Germinal center (tissue), 1 donor: Measurements from ENCODE around the gene CHRNB2.

Experiments
- DNase-seq: peaks from one replicate; pipeline ENCODE4 v3.0.0; 2012; ENCODE audit warnings: mixed read lengths, low spot score

Gene CHRNB2

DNA sequence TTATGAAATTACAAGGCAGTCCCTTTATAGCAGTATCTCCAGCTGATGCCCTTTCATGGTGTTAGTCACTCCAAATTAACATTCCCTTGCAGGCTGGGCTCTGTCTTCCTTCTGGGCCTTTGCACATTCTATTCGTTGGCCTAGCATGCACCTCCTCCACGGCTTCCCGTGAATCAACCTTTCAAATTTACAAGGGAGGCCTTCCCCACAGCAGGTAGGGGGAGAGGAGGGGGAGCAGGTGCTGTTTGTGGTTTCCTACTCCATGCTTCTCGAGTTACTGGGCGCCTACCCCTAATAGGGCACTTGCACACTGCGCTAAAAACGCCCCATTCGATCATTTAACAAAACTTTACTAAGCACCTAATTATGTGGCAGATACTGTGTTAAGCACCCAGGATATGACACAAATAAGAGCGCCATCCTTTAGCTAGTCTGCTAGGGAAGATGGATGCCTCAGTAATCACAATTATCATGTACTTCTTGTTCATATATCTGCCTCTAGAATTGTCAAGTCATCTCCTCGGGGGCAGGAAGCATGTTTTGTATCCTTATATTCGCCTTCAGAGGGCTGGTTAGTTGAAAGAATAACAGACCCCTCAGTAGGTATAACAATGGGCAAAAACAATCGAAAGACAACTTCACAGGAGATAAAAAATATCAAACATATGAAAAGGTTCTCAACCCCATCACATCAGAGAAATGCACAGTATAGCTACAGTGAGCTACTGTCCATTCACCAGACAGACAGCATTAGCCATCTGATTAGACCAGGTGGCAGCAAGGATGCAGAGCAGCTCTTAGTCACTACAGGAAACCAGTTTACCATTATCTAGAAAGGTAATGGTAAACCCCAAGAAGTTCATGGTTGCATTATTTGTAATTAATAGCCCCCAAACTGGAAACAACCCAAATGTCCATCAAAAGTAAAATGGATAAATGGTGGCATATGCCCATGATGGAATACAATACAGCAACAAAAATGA lies 42.1 kb downstream of the CHRNB2 start:
- DNase-seq = no peak

DNA sequence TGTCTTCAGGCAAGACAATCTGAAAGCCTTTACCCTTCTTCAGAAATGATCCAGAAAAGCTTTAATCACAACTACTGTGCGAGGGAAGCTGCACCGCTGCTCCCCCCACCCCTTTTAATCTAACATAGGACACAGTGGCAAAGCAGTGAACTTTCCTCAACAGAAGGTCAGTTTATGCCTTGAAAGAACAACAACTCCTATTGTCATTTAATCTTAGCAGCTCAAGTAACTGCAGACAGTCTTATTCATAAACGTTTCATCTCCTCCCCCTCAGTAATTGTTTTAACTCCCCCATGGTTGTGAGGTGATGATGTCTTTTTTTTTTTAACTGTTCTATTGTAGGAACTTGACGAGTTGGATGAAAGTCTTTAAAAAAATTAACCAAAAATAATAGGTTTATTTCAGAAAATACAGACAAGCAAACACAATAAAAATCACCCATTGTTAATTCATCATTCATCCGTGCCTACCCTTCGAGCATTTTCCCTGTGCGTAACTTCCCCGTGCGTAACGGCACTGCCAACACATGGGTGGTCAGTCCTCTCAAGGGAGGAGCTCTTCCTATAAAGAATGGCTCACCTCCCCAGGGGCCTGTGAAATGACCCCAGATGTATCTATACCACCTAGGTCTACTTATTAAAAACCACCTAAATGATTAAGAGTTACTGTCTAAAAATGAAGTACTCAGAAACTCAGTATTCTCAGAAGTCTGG lies 43.7 kb downstream of the CHRNB2 start:
- DNase-seq = no peak

DNA sequence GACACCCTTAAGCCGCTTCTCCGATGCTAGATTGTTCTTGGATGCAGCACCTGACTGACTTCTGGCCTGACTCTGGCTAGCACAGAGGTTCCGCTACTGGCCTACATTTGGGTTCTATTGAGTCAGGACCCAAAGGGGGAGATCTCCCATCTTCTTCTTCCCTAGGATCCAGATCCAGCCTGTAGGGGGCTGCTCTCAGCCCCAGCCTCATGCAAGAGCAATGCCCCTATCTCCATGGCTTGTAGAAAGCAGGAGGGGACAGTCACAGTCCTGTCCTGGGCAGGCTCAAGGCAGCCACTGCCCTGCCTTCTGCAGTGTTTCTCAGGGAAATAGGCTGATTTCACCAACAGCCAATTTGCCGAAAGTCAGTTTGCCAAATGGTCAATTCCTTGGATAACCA lies 46.7 kb downstream of the CHRNB2 start:
- no peak for DNase-seq

DNA sequence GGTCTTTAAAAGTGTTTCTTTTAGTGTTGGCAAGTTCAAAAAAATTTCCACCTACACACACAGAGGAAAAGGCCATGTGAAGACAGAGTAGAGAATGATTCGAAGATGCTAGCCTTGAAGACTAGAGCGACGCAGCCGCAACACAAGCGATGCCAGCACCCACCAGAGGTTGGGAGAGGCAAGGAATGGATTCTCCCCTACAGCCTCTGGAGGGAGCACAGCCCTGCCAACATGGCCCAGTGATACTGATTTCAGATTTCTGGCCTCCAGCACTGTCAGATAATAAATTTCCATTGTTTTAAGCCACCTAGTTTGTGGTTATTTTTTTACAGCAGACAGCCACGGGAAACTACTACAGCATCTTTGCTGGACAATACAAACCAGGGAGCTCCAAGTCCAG lies 47.3 kb downstream of the CHRNB2 start:
- no peak for DNase-seq

DNA sequence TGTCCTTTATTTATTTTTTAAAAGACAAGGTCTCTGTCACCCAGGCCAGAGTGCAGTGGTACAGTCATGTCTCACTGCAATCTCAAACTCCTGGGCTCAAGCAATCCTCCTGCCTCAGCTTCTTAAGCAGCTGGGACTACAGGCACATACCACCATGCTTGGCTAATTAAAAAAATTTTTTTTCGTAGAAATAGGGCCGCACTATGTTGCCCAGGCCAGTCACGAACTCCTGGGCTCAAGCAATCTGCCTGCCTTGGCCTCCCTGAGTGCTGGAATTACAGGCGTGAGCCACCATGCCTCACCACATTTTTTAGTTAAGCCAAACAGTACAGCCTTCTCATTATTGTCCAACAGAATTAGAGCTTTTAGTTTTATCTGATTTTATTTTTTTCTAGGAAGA lies 47.8 kb downstream of the CHRNB2 start:
- DNase-seq = no peak

DNA sequence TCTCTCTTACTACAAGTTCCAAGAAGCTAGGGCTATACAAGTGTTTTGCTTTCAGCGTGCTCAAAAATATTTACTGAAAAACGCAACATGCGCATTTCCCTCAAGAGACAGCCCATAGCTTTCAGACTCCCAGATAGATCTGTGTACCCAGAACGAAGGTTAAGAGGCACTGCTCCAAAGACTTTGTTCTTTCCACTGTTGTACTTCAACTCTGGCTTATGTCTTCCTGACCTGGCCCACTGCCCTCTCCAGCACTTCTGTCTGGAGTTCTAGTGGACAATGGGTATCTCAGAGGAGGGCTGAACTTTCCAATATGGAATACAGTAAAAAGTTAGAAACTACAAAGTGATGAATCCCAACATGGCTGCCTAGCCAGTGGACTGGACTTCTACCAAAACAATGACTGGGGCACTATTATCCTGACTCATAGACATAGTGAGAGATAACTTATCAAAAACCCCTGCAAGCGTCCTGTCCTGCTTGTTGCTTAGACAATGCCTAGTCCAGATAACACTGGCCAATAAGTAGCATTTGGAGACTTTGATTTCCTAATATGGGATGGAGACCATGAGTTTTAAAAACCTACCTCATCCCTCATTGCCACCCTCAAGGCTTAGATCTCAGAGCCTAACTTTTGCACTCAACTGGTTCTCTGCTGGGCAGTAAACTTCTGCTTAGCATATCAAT lies 49.2 kb downstream of the CHRNB2 start:
- no peak for DNase-seq

DNA sequence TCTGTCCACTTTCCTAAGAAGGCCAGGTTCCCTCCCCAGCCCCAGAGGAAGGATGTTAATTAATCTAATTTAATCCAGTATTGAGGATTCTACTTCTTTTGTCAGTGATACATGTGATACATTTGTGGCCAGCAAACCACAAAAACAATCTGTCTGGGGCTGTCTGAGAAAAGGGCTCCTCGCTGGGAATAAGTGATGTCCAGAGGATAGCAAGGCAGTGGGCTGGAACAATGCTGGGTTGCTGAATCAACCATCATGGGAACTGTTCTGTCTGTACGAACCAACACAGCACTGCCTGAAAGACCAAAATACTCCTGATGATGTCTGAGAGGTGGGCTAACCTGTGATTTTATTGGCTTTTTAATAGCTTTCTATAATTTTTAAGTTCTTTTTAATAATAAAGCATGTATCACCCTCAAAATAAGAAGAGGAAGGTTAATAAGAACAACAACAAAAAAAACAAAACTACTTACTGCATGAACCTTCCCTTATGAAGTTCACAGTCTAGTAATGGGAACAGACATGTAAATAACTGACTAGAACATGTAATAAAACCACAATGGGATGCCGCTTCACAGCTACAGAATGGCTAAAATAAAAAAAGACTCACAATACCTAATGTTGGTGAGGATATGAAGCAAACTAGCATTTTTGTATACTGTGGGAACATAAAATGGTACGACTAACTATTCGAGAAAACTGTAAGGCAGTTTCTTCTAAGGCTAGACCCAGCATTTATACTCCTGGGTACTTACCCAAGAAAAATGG lies 51.8 kb downstream of the CHRNB2 start:
- no peak for DNase-seq

DNA sequence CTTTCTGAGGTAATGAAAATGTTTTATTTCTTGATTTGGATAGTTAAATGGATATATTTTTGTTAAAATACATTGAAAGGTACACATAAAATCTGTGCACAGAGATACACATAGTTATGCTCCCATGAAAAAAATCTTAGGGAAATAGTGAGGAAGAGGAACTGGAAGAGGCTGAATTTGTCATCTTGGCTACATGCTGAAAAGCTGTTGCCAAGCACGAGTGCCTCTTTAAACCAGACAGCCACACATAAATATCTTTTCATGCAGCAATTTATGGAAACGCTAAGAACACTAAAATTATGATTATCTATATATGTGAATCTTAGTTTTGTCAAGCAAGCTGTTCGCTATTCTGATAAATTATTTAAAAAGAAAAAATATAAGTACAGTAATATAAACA lies 53.2 kb downstream of the CHRNB2 start:
- DNase-seq = no peak

DNA sequence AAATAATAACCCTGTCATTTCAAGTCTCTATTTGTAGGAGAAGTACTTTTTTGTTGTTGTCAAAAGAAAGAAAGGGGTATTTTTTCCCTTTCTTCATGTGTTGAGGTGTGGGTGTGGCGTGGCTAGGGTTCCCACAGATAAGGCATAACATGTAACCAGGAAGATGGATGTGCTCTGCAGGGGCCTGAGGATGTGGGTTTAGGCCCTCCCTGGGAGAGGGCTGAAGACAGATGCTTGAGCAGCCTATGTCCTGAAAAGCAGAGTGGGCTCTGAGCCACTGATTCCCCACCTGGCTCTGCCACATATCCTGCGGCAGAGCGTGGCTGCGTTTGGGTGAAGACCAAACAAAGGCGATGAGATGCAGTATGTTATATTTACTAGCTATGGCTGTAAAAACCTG lies 54.3 kb downstream of the CHRNB2 start:
- DNase-seq = no peak

DNA sequence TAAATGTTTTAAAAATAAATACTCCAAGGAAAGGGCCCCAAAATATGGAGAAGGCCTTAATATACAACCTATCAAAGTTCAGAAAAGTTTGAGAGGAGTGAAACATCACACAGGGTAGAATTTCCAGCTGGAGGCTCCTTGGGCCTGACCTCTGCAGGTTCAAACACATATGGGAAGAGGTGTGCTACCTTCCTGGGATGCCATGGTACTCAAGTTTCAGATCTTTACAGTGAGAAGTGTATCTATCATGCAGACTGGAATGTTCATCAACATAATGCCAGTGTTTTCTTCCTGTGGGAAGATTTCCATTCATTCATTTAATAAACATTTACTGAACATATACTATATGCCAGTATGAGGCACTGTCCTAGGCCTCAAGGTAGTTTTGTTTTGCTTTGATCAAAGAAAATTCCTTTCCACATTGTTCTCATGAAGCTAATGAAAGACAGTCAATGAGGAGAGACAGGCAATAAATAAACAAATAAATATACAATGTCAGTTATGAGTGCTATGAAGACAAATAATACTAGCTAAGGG lies 55.0 kb downstream of the CHRNB2 start:
- no peak for DNase-seq

DNA sequence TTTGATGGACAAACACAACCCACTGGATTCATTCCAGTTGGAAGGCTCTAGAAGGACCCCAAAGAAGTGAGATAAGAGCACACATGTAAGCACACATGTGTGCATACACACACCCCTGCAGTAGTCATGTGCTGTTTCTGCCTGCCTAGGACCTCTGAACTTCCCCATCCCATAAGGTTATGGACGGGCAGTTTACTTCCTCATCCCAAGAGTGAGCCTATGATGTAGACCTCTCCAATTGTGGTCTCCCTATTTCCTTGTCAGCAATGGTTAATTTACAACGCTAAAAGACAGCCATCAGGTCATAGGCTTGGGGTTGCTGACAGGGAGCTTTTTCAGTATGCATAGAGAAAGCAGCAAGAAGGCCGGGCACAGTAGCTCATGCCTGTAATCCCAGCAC lies 55.8 kb downstream of the CHRNB2 start:
- DNase-seq = no peak

DNA sequence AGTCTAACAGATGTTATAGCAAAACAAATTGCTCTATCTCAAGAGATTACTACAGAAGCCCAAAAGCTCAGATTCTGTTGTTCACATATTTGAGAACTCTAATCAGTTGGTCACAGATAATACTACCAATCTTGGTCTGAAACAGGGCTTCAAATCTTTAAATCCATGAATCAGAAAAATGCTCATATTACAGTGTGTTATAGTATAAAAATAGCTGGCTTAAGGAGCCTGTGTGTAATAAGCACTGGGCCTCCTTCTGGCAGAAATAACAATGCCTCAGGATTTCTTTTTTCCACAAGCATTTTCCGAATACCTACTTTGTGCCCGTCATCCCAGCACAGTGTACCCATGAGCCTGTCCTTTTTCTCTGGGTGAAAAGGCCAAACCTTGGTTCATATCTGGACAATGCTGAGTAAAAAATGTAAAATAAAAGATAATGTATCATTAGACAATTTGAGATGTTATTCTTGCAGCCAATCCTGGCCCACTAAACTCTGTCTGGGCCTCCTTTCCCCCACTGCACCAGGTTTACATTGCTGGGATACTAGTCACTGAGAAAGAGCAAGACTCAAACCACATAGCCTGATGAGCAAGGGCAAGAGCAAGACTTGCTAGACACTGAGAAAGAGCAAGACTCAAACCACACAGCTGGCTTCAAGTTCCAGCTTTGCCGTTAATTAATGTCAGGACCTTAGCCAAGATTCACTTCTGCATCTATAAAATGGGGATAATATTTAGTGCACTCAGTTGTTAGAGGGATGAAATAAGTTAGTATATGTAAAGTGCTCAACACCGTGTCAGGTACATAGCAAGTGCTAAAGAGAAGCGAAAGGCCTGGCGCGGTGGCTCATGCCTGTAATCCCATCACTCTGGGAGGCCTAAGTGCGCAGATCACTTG lies 57.4 kb downstream of the CHRNB2 start:
- no peak for DNase-seq

DNA sequence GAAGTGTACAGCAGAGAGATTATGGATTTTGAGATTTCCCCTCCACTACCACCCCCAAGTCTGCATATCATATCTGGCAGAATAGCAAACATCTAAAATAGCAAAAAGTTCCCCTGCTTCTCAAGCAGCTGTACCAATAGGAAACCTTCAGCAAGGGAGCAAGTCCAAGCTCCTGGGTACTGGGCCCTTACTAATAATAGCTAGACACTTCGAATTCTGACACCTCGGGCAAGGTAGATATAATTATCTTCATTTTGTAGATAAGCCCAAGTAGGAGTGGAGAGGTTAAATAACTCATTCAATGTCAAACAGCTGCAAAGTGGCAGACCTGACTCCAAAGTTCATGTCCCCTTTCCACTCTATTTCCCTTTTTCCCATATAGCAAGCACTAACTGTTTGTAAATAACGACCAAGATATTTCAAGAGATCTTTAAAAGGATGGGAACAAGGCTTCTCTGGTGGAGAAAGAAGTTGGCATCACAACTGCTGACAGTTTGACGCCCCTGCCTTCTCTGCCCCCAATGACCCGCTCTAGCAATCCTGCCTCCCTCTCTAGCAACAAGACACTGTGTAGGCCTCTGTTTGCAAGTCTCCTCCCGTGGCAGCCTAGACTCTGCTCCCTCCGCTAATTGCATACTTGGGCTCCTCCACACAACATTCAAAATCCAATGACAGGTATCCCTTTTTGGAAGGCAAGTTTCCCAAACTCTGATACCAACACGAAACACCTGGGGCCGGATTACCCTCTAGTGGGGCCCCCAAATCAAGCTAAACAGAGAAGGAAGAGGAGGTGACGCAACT lies 59.1 kb downstream of the CHRNB2 start:
- no peak for DNase-seq

DNA sequence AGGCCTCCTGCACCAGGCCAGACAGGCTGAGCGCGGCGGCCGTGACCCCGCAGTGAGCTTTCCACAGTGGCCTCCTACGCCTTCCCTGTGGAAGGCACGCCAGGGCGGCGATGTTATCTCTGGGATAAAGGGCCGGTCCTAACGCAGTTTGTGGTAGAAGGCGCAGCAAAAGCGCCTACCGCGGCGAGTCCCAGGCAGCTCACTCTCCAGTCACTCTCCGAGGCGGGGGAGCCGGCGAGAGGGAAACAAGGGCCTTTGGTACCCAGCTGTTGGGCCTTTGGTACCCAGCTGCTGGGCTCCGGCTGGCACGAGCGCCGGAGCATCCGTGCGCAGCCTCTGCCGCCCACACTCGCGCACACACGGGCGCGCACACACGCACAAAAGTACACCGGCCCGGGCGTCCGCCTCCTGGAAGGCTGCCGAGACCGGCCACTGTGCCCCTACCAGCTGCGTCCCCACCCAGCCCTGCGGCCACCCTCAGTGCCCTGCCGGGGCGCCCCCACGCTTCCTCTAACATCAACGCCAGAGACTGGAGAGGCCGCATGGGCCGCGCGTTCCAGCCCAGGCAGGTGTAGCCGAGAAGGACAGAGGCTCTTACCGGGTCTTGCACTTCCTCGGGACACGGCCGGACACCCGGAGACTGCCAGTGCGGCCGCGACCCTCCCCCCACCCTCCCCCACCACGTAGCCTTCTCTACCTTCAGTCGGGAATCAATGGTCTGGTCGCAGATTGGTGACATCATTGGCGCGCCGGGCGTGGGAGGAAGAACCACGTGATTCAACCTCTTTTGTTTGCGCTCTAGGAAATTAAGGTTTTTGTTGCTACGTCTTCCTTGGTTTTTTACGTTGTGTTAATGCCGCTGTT lies 59.9 kb downstream of the CHRNB2 start:
- peak; percentile 83 for DNase-seq

DNA sequence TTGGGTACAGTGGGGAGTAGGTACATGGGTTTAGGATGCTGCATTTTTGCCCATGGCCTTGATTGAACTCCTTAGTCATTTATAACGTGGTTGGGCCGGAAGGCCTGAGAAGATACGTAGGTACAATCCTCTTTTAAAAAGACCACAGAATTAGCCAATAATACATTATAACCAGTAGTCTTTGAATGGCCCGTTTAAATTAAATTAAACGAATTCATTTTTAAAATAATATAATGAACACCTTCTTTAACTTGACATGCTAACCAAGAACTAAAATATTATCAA lies 60.5 kb downstream of the CHRNB2 start:
- DNase-seq = no peak

DNA sequence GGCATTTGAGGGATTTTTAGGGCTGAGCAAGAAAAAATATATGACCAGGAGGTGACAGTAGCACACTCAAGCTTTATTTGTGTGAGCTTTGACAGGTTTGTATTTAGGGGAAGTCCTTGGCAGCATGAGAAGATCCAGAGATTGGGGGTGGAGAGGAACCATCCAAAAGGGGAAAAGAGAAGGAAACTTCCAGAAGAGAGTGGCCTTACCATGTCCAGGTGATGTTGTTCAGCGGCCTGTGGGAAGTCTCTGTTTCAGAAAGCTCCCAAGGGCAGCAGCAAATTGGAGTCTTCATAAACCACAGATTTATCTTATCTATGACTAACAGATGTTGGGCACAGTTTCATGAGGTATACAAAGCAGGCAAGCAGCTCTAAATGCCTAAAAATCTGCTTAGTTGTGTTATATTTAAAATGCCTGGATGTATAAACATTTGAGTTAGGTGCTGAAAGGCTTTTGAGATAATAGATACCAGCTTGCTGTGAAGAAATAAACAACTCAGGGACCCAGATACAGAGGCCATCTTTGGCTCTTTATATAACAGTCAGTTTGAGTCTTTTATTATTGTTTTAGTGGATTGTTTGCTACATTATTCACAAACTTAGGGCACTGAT lies 61.6 kb downstream of the CHRNB2 start:
- no peak for DNase-seq
